Measurements from ENCODE around the gene MX2. TPM values are rescaled to one million over a fixed set of nuclear protein-coding genes. Genes with fewer than 3 reads are reported as not detected.

MX2 gene
- total RNA-seq, 4 donors from 2014 or later, result 6.7 to 17.5 (median 9.5) TPM

DNA sequence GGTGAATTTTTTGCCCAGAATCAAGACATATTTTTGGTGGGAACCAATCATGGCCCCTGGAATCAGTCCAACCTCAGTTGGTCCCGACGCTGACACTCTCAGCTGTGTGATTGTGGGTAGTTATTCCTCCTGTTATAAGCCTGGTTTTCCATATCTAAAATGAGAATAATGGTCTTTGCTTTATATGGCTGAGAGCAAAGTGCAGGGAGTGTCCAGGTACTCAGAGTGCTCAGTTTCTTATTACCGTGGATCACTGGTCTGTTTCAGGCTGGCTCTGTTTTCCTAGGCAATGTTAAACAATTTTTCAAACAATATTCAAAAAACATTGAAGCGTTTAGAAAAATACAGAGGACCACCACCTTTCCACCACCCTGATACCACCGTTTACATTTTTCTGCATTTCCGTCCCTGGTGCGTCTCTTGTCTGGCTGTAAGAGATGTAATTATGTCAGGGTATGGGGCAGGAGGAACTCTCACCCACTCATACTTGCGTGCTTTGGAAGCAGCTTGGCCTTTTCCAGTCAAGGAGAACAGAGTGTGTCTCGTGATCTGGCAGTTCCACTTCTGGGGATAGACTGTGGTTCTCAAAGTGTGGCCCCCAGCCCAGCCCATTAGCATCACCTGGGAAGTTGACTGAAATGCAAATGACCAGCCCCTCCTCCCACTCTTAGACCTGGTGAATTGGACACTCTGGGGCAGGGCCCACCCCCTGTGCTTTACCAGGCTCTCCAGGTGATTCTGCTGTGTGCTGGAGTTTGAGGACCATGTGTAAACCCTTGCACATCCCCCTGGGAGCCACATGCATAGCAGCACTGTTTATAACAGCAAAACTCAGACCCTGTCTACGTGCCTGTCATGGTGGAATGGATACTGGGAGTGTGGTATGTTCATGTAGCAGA lies 71.0 kb downstream of the MX2 start:
- no peak for DNase-seq (ENCODE audit: low spot score in 2 of 2)
- H3K36me3 ChIP-seq, result peaks cover 0 to 88% (median 21%) of the 10 kb centered on the region in 3 donors
- peaks cover 0 to 7% (median 0%) of the 10 kb centered on the region in 4 donors for H3K9me3 ChIP-seq
- TF ChIP-seq, protein P1, sequence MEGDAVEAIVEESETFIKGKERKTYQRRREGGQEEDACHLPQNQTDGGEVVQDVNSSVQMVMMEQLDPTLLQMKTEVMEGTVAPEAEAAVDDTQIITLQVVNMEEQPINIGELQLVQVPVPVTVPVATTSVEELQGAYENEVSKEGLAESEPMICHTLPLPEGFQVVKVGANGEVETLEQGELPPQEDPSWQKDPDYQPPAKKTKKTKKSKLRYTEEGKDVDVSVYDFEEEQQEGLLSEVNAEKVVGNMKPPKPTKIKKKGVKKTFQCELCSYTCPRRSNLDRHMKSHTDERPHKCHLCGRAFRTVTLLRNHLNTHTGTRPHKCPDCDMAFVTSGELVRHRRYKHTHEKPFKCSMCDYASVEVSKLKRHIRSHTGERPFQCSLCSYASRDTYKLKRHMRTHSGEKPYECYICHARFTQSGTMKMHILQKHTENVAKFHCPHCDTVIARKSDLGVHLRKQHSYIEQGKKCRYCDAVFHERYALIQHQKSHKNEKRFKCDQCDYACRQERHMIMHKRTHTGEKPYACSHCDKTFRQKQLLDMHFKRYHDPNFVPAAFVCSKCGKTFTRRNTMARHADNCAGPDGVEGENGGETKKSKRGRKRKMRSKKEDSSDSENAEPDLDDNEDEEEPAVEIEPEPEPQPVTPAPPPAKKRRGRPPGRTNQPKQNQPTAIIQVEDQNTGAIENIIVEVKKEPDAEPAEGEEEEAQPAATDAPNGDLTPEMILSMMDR (IDR thresholded peaks at IDR 0.05), result no peak
- TF ChIP-seq POLR2A (IDR thresholded peaks at IDR 0.05) (no peak), EP300 (IDR thresholded peaks at IDR 0.05) (no peak)
- no peak overlapping the region for H3K27ac ChIP-seq
- no peak overlapping the region for H3K4me3 ChIP-seq
- WGBS, 2 donors, result 73 to 84% methylated on average over 10 of the region's 10 CpGs
- H3K4me1 ChIP-seq, result peaks cover 0 to 4% (median 0%) of the 10 kb centered on the region in 4 donors
- no peaks in the 10 kb centered on the region for H3K27me3 ChIP-seq

DNA sequence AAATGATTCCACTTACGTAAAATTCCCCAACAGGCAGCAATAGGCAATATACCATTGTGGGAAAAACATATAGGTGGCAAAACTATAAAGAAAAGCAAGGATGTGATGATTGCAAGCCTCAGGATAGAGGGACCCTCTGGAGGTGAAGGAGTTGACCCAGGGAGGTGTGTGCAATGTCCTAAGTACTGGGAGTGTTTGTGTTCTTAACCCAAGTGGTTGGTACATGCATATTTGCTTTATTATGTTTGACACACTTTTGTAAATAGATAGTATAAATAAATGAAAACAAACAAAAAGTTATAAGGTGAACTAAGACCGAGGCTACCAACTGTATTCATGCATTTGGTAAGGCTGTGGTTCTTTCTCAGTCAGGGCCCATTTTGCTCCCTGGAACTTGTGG lies 71.7 kb downstream of the MX2 start:
- TF ChIP-seq, protein P1 (IDR thresholded peaks at IDR 0.05), result no peak
- TF ChIP-seq EP300 (IDR thresholded peaks at IDR 0.05), result no peak
- TF ChIP-seq POLR2A (IDR thresholded peaks at IDR 0.05), result no peak
- no peak for DNase-seq (ENCODE audit: low spot score in 2 of 2)
- Histone ChIP-seq H3K36me3 (peaks cover 0 to 92% (median 21%) of the 10 kb centered on the region in 3 donors), H3K27ac (no peak overlapping the region), H3K4me3 (no peak overlapping the region), H3K9me3 (peaks cover 0 to 7% (median 0%) of the 10 kb centered on the region in 4 donors), H3K27me3 (no peaks in the 10 kb centered on the region), H3K4me1 (no peaks in the 10 kb centered on the region)
- WGBS, 2 donors, result 97 to 99% methylated on average over 2 of the region's 2 CpGs

DNA sequence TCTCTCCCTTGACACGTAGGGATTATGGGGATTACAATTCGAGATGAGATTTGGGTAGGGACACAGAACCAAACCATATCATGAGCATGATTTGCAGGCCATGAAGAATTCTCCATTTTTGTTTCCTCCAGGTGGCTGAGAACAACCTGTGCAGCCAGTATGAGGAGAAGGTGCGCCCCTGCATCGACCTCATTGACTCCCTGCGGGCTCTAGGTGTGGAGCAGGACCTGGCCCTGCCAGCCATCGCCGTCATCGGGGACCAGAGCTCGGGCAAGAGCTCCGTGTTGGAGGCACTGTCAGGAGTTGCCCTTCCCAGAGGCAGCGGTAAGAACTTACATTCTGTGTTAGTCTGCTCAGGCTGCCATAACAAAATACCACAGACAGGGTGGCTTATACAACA lies 73.9 kb downstream of the MX2 start:
- 94 to 96% methylated on average over 10 to 11 of the region's 11 CpGs for WGBS, 2 donors
- H3K9me3 ChIP-seq, result peaks cover 0 to 7% (median 0%) of the 10 kb centered on the region in 4 donors
- peaks cover 0 to 100% (median 21%) of the 10 kb centered on the region in 3 donors for H3K36me3 ChIP-seq

DNA sequence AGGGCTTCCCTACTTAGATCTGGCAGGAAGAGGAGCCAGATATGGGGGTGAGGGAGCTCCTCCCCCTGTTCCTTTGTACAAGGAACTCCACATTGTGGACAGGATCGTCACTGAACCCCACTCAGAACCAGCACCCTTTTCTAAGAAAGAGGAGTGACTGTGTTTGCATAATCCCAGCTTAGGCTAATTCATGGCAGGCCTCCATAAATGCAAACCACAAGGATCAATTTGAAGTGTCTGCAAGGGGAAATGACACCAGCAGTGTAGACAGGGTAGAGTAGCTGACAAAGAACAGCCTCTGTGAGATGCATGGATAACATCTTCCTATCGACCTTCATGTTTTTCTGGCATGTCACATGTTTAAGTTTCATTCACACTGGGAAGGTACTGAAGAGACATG lies 75.9 kb downstream of the MX2 start:
- Histone ChIP-seq H3K4me3 (no peak overlapping the region), H3K27ac (no peak overlapping the region), H3K9me3 (peaks cover 0 to 7% (median 0%) of the 10 kb centered on the region in 4 donors), H3K36me3 (peaks cover 0 to 100% (median 25%) of the 10 kb centered on the region in 3 donors), H3K27me3 (no peaks in the 10 kb centered on the region), H3K4me1 (no peaks in the 10 kb centered on the region)
- TF ChIP-seq POLR2A (IDR thresholded peaks at IDR 0.05) (no peak), EP300 (IDR thresholded peaks at IDR 0.05) (no peak)
- TF ChIP-seq, protein P1 (IDR thresholded peaks at IDR 0.05), result no peak
- WGBS, 2 donors, result 45 to 64% methylated on average over 2 of the region's 2 CpGs
- no peak for DNase-seq (ENCODE audit: low spot score in 2 of 2)

More for the DNA sequence above, 73.9 kb downstream of the MX2 start:
- TF ChIP-seq POLR2A (IDR thresholded peaks at IDR 0.05), result no peak
- TF ChIP-seq, protein P1 (IDR thresholded peaks at IDR 0.05), result no peak
- no peak for TF ChIP-seq EP300 (IDR thresholded peaks at IDR 0.05)
- no peak for DNase-seq (ENCODE audit: low spot score in 2 of 2)
- Histone ChIP-seq H3K27me3 (no peaks in the 10 kb centered on the region), H3K4me1 (no peaks in the 10 kb centered on the region), H3K27ac (no peak overlapping the region), H3K4me3 (no peak overlapping the region)

Data from tibial nerve (tissue), 4 donors.